Stimulated activated CD4-positive, alpha-beta T cell treated with anti-CD3 and anti-CD28 coated beads, Interleukin-12 subunit alpha, Interleukin-12 subunit beta, amount 100 ng/mL, for 4 hours (primary cell): ENCODE measurements around the gene RPL5.

Experiments used
- DNase-seq: peaks from one replicate; pipeline ENCODE4 v3.0.0-alpha.2; 2020

The RPL5 gene

DNA sequence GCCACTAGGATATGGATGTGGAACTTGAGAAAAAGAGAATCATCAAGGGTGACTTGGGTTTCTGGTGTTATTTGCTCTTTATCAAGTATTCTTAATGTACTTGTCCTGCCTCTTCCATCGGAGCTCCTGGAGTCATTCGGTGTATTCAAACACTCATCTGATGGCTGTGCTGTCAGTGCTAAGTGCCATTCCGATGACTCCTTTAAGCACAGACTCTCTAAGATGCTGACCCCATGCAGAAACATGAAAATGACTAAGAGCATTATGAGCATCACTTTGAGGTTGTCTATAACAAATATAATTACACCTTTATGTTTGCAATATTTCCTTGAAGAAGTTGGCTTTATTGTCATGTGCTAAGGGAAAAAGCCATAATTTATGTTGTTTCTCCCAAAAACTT lies 11.3 kb upstream of the RPL5 start:
- no peak for DNase-seq

DNA sequence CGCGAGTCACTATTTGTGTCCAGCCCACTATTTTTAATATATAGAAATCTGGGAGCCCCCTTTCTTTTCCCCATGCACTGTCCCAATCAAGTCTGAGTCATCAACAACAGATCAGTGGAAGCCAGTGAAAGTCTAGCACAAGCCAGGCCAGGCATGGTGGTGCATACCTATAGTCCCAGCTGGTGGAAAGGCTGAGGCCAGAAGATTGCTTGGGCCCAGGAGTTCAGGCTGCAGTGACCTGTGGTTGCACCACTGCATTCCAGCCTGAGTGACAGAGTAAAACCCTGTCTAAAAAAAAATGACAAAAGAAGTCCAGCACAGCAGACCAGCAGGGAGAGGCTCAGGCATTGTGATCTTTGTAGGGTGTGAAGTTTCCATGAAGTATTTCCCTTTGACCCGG lies 9.0 kb upstream of the RPL5 start:
- no peak for DNase-seq

DNA sequence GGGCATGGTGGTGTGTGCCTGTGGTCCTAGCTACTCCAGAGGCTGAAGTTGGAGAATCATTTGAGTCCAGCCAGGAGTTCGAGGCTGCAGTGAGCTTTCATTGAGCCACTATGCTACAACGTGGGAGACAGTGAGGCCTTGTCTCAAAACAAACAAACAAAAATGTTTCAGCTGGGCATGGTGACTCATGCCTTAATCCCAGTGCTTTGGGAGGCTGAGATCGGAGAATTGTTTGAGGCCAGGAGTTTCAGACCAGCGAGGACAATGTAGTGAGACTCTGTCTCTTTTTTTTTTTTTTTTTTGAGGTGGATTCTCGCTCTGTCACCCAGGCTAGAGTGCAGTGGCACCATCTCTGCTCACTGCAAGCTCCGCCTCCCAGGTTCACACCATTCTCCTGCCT lies 5.0 kb upstream of the RPL5 start:
- no peak for DNase-seq

DNA sequence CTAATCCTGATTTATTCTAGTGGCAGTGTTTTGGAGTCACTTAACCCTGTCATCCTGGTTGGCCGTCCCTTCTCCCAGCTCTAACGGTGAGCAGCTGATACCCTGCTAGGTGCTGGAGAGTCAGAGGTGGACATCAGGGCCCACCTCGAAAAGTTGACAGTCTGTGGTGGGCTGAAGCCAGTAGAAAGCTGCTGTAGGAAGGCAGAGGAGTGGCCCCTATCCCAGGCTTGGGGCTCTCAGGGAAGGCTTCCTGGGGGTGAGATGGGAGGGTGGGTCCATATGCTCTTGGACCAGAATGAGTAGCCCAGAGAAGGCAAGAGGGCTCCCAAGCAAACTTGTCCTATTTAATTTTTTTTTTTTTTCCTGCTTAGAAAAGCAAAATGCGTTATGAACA lies 475 bp upstream of the RPL5 start:
- no peak for DNase-seq

DNA sequence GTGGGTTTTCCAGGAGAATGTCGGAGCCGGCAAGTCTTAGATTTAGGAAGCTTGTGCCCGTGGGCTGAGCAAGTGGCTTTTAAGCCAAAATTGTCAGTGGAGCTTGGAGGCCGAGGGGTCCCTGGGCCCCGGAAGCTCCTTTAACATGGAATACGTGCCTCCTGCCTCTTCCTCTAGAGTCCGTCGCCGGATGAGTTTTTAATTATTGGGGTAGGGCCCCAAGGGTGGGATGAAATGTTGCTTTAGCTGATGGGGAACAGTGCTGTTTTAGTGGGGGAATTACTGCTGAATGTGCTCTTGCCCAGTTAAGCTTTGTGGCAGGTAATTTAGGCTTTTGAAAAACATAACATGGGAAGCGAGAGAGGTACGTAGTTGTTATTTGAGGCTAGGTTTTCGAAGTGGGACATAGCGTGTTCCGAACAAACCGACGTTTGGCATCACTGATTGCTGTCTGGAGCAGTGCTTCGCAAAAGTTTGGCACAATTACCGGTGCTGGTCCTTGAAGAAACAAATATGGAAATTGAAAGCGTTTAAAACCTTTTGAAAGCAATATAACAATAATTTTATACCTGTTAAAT lies 786 bp downstream of the RPL5 start:
- no peak for DNase-seq

DNA sequence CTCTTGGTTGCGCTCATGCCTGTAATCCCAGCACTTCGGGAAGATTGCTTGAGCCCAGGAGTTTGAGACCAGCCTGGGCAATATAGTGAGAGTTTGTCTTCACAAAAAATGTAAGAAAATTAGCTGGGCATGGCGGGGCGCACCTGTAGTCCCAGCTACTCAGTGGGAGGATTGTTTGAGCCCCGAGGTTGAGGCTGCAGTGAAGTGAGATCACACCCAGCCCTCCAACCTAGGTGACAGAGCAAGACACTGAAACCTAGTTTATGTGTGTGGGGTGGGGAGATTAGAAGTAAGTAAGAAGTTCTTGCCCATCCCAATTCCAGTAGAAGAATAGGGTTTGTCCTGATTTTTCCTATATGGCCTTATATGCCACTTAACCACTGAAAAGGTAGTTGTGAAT lies 2.0 kb downstream of the RPL5 start:
- no peak for DNase-seq

DNA sequence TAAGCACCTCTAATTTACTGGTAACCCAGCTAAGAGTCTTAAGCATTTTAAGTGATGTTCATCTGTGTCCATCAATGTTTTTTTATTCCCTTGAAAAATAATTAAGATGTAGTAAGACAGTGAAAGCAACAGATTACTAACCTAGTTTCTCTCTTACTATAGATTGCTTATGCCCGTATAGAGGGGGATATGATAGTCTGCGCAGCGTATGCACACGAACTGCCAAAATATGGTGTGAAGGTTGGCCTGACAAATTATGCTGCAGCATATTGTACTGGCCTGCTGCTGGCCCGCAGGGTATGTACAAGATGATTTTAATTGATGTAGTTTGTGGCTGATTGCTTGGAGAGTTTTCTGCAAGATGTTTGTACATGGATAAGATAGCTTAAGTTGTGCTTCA lies 2.8 kb downstream of the RPL5 start:
- DNase-seq = no peak

DNA sequence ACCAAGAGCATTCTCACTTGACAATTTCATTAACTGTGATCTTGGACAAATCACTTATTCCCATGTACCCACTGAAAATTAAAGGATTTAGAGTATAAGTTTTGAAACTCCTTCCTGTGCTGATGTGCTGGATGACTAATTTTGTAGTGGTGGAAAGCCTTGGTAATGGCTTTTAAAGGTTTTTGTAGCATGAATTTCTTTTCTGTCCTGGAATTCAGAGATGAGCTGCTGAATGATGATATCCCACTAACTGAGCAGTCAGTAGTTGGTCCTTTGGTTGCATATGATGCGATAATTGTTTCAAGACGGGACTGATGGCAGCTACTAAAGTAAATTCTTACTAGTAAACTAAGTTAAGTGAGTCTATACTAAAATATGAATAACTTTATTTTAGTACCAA lies 5.2 kb downstream of the RPL5 start:
- no peak for DNase-seq

DNA sequence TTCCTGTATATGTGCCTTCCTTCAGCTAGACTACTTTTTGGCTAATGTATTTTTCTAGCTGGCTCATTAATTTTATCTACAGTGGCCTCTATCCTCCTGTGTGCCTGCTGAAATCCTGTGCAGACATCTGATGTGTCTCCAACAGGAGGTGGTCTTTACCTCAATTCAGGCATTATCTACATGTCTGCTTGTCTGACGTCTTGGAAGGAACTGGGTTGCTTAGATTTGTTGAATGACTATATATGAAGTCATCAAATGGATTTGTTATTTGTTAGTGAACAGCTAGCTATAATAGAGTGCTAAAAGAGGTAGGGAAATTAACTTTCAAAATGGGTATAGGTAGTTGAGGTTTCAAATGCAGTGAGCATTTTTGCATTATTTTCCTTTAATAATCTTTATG lies 6.7 kb downstream of the RPL5 start:
- no peak for DNase-seq

DNA sequence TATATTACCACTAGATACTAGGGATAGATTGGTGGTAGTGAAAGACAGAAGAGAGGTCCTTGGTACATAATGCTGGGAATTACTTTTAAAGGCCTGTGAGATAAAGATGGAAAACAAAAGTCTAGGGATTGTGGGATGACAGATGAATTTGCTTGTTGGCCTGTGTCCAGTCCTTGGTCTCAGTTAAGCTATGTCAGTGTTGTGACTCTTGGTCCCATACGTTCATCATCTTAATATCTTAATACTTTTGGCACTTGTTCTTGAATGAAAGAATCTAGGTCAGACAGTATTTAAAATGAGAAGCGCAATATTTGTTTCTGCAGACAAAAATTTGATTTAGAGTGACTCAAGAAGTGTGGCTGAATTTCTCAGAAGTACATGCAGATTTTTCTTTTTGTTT lies 7.6 kb downstream of the RPL5 start:
- no peak for DNase-seq

DNA sequence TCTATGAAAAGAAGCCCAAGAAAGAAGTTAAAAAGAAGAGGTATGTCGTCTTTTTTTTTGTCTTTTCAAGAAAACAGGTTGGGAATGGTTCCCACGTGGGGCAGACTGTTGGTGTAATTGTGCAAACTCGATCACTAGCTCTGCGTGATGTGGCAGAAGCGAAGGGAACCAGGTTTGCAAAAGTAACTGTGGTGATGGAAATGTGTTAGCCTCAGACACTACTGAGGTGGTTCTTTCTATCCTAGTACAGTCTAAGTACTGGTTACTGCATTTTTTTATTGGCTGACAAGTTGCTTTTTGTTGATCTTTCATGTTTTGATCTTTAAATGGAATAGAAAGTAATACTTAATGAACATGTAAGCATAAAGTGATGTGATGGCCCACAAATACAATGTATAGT lies 8.8 kb downstream of the RPL5 start:
- DNase-seq = no peak

DNA sequence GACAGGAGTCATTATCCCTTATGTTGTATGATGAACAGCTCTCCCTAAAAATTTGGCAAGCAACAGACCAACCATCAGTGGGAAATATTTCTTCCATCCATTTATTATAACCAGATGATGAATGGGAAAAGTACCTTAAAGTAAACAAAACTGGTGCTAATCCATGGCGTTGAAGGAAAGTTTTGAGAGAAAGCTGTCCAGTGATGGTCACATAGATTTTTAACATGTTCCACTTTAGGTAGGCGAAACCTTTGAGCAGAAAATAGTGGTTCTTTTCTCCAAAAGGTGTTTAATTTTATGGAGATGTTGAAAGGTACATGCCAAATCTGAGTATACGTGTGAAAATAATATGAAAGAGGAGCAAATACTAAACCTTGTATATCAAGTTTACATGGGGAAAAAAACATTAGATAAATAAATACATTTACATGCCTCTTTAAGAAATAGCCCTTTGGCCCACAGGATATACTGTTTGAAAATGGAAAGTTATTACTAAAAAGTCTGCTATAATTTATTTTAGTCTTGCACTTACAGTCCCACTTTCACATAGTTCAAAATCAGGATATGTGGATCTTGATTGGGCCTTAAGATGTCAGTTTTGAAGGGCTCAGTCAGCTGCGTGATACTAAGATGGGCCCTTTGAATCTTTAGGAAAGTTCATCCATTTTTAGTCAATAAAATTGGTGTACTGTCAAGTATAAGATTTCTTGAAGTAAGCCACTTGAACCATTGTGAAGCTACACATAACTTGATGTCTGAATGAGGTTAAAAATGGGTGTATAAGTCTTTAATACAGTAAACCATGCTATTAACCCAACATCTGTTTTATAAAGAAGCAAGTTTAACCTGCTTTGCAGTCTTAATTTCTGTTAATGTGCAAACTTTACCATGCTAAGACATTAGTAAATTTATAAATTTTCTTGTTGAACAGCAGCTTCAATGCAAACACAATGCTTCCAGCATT lies 10.5 kb downstream of the RPL5 start:
- DNase-seq = no peak

DNA sequence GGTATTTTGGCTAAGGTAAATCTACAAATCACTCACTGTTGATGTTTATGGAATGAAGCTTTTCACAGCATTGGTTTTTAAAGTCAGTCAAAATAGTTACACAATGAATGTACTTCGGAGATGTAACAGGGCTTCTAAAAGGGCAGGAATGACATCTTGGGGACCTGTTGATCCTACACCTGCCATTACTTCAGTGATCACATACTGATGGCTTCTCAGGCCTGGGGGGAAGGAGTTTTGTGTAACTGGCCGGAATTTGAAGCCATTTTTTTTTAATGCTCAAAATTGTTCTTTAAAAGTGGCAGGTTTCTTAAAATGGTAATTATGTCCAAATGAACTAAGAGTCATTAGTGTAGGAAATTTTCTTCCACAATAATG lies 11.2 kb downstream of the RPL5 start:
- DNase-seq = no peak

DNA sequence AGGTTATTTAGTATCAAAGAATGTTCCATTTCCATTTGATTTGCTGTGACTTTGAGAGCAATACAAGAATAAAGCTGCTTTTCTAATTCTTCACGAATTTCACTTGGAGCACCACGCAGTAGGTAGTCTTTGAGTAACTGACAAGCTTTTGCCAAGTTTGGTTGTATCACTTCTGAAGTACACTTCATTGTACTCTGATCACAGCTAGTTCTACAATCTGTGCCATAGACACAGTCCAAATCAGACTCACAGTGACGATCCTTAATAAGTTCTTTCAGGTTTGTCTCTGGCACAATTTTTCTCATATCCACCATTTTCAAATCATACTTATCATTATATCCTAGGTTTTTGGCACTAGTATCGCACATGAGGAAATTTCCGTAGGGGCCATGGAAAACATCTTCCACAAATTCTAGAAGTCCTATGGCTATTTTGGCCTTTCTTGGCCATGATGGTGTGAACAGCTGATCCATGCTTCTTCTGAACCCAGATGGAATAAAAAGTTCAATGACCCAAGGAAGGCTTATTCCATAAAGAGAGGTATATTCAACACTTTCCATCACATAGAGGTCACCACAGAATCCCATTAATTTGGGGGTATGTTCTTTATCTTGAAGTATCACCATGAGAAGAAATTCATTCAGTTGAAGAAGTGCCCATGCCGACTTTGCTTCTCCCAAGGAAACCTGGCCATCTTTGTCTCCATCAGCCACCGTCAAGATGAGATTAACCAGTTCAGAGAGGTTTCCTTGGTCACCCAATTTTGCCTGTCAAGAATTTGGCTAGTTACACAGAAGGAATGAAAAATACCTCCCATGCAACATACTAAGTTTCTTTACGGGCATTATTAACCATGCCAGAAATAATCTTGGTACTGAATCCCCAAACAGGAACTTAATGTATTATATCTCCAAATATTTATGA lies 11.9 kb downstream of the RPL5 start:
- no peak for DNase-seq

DNA sequence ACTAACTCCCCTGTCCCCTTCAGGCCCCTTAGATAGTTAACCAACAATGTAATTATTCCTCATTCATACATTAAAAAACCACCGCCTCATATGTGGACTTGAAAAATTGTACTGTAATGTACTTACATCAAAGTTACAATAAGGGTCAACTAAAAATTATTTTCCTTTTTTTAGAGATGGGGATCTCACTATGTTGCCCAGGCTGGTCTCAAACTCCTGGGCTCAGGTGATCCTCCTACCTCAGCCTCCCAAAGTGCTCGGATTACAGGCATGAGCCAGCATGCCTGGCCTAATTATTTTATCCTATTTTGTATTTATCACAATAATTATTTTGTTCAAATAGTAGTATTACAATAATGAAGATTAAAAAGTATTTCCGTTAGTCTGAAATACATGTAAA lies 12.6 kb downstream of the RPL5 start:
- no peak for DNase-seq

DNA sequence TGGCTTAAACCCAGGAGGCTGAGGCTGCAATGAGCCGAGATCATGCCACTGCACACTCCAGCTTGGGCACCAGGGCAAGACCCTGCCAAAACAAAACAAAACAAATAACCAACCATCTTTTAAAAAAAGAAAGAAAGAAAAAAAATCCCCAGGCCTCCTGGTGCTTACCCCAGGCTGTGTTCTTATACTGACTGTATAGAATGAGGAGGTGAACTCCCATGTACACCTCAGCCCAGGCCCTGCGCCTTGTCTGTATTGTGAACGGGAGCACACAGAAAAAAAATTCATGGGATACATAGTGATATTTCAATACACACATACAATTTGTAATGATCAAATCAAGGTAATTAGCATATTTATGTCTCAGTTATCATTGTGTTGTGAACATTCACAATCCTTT lies 14.1 kb downstream of the RPL5 start:
- DNase-seq = no peak

DNA sequence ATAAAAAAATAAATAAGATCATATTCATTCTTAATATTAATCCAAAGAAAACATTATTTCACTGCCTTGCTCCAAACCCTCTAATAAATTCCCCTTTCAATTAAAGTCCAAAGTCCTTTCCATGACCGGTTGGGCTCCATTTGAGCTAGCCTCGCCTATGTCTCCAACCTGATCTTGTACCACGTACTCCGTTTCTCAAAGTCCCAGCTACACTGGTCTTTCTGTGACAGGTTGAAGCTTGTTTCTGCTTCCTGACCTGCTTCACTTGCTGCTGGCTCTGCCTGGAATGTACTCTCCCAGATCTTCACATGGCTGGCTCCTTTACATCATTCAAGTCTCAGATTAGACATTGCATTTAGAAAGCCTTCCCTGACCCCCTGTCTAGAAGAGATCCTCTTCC lies 16.4 kb downstream of the RPL5 start:
- no peak for DNase-seq

DNA sequence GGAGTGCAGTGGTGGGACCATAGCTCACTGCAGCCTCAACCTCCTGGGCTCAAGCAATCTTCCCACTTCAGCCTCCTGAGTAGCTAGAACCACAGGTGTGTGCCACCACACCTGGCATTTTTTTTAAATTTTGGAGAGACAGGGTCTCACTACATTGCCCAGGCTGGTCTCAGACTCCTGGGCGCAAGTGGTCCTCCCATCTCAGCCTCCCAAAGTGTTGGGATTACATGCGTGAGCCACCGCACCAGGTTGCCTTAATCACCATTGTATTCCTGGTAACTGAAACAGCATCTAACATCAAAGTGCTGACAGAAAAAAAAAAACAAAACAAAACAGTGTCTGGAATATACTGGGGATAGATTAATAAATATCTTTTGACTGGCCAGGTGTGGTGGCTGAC lies 18.2 kb downstream of the RPL5 start:
- DNase-seq = no peak

DNA sequence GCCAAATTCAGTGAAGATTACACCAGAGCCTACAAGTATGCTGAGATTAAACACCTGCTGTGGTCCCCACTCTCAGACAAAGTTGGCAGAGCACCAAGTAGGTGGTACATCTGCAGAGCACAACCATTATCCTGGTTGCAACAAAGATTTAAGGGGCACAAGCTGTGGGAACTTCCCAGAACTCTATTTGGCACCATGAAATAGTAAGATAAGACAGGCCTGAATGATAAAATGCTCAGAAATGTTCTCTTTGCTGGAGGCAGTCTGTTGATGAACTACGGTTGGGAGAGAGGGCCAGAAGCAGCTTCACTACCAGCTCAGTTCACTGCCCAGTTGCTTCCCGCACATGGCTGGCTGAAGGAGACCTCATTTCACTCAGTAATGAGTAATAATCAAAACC lies 19.9 kb downstream of the RPL5 start:
- DNase-seq = no peak

DNA sequence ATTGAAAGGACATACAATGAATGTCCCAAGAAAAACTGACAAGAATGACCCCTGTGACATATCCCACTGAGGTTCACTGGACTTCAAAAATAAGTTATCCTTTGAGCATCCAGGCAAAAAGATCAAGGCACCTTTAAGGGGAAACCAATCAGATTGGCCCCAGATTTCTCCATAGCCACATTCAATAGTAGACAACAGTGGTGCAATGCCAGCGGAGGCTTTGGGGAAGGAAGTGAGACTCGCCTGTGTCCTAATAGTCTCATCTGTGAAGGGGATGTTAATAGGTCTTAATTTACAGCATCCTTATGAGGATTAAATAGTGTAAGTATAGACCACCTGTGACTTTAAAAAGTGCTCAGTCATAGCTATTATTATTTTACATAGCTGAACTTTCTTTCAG lies 21.5 kb downstream of the RPL5 start:
- DNase-seq = no peak

DNA sequence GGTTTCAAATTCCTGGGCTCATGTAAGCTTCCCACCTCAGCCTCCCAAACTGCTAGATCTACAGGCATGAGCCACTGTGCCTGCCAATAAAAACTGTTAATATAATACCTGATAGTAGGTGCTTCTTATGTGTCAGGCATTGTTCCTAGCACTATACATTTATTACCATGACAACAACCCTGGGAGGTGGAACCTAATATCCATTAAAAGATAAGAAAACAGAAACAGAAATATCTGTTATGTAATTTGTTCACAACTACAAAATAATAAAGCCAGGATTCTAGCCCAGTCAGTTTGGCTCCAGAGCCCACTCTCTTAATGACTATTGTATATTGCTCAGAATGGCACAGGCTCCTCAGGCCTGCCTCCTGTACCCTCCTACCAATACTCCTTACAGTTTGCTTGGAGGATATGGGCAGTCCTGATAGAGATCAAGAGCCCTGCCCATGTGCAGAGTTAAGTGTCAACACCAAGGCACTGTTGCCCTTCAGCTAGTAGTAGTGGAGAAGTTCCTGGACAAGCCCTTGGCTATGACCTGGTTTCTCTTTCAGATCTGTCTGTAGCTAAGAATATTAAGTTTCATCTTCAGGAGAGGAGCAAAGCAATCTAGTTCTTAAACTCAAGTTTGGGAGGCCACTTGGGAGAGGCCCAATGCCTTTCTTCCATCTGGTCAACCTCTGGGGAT lies 22.4 kb downstream of the RPL5 start:
- DNase-seq = no peak

DNA sequence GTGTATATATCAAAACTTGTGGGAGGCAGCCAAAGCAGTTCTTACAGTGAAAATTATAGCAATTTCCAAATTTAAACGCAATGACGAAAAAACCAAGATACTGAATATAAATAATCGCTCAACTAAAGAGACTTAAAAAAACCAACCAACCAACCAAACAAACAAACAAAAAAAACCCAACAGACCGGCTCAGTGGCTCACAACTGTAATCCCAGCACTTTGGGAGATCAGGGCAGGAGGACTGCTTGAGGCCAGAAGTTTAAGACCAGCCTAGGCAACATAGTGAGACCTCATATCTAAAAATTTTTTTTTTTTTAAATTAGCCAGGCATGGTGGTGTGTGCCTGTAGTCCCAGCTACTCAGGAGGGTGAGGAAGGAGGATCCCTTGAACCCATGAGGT lies 23.4 kb downstream of the RPL5 start:
- no peak for DNase-seq

DNA sequence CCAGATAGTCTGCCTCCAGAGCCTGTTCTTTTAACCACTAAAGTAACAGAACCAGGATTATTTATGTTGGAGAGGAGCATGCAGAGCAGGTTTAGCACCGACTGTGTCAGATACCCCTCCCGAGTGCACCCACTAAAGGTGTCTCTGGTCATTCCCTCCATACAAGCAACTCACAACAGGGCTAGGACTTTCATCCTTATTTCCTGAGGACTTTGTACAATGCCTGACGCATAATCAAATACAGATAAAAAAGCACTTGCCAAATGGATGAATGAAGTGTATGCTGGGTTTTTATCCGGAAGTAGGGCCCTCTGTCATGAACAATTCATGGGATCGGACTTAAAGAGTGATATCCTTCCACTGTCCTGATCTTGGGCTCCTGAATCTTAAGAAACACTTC lies 26.0 kb downstream of the RPL5 start:
- no peak for DNase-seq
